Naive thymus-derived CD4-positive, alpha-beta T cell (primary cell): ENCODE measurements around the gene DOCK10. TPM values are rescaled to one million over a fixed set of nuclear protein-coding genes. Genes with fewer than 3 reads are reported as not detected.
A peak's percentile ranks its signal among the peaks of the same experiment; 100 is the strongest.

ENCODE experiments used
- ATAC-seq: fragments of 150-1000 bp; cut with Tn5 transposase; 2 replicates; pipeline ENCODE4 v1.10.0; 2021; ENCODE audit warnings: mild to moderate bottlenecking, moderate library complexity
- CTCF ChIA-PET: fragments of 350-600 bp; sonication (Branson Sonifier 250); formaldehyde crosslinking; loops from one replicate; lab custom pipeline; 2021; ENCODE audit warnings: antibody characterized with exemption; lab: Charles Lee
- POLR2A ChIA-PET: fragments of 350-600 bp; sonication (Branson Sonifier 250); formaldehyde crosslinking; loops from one replicate; lab custom pipeline; 2021; ENCODE audit warnings: antibody characterized with exemption, inconsistent platforms; lab: Charles Lee
- DNase-seq, 9 donors: peaks; one replicate each; pipeline versions ENCODE4 v3.0.0 to v3.0.0-alpha.2; 2020 to 2022; ENCODE audit warnings: mixed read lengths in 1 of 9
- H3K27ac ChIP-seq: one replicate; pipeline ENCODE4 v1.7.0; 2013; ENCODE audit warnings: mild to moderate bottlenecking, low read depth, low read length, moderate library complexity
- H3K27me3 ChIP-seq, 2 donors: one replicate each; pipeline ENCODE4 v1.7.0; 2013; ENCODE audit warnings: low read length in 2 of 2, mild to moderate bottlenecking in 2 of 2, moderate library complexity in 2 of 2; ENCODE audit not compliant: control insufficient read depth in 2 of 2, insufficient read depth in 2 of 2
- H3K36me3 ChIP-seq, 3 experiments: 1 replicate in 2 of 3; 2 replicates in 1 of 3; pipeline ENCODE4 v1.7.0; 2013; ENCODE audit warnings: low read length in 3 of 3, mild to moderate bottlenecking in 3 of 3, moderate library complexity in 1 of 3; ENCODE audit not compliant: insufficient read depth in 3 of 3, control insufficient read depth in 2 of 3
- H3K4me1 ChIP-seq, 2 donors: one replicate each; pipeline ENCODE4 v1.7.0; 2013; ENCODE audit warnings: low read length in 2 of 2, mild to moderate bottlenecking in 2 of 2, moderate library complexity in 1 of 2; ENCODE audit not compliant: control insufficient read depth in 2 of 2, insufficient read depth in 2 of 2
- H3K4me3 ChIP-seq: 2 replicates; pipeline ENCODE4 v1.7.0; 2013; ENCODE audit warnings: mild to moderate bottlenecking, low read length
- H3K9me3 ChIP-seq, 3 experiments: 1 replicate in 2 of 3; 2 replicates in 1 of 3; pipeline ENCODE4 v1.7.0; 2013; ENCODE audit warnings: low read length in 3 of 3; ENCODE audit not compliant: control insufficient read depth in 2 of 3
- H3K27ac Mint-ChIP-seq, 9 donors: one replicate each; pipeline ENCODE4 v1.8.0; 2020 to 2022; ENCODE audit warnings: mixed read lengths in 9 of 9, mild to moderate bottlenecking in 8 of 9, moderate library complexity in 5 of 9, inconsistent platforms in 2 of 9
- H3K27me3 Mint-ChIP-seq, 5 donors: one replicate each; pipeline ENCODE4 v1.8.0; 2021 to 2022; ENCODE audit warnings: mixed read lengths in 5 of 5, mild to moderate bottlenecking in 1 of 5
- H3K36me3 Mint-ChIP-seq, 5 donors: one replicate each; pipeline ENCODE4 v1.8.0; 2020 to 2022; ENCODE audit warnings: mixed read lengths in 5 of 5, mild to moderate bottlenecking in 3 of 5, inconsistent platforms in 1 of 5
- H3K4me1 Mint-ChIP-seq, 7 donors: one replicate each; pipeline ENCODE4 v1.8.0; 2020 to 2022; ENCODE audit warnings: mixed read lengths in 7 of 7, mild to moderate bottlenecking in 3 of 7, inconsistent platforms in 1 of 7
- H3K4me3 Mint-ChIP-seq, 10 donors: one replicate each; pipeline ENCODE4 v1.8.0; 2020 to 2022; ENCODE audit warnings: mild to moderate bottlenecking in 10 of 10, mixed read lengths in 10 of 10, moderate library complexity in 6 of 10, inconsistent platforms in 2 of 10
- H3K9me3 Mint-ChIP-seq, 11 donors: one replicate each; pipeline ENCODE4 v1.8.0; 2020 to 2022; ENCODE audit warnings: mixed read lengths in 11 of 11, mild to moderate bottlenecking in 4 of 11, inconsistent platforms in 1 of 11, moderate library complexity in 1 of 11
- intact Hi-C, 2 donors: fragments of 100-400 bp; cut with micrococcal nuclease; formaldehyde crosslinking; loops; one replicate each; pipeline ENCODE4 v1.15.1; 2023
- polyA plus RNA-seq, 2 donors: library from polyadenylated mRNA; unstranded; fragments of 300-500 nt; fragmentation: Illumina TruSeq; gene quantifications; one replicate each; pipeline ENCODE4 v1.2.3, GENCODE V29; 2021
- total RNA-seq, 6 experiments: library from RNA in 5 of 6; stranded (reverse) in 5 of 6; gene quantifications; 1 replicate in 5 of 6; 2 replicates in 1 of 6; pipeline ENCODE4 v1.2.3 and lab custom pipeline; 2021 to 2026

DOCK10 gene
- total and polyA plus RNA-seq, 7 experiments from 2014 or later: 64.2 to 275 (median 211) TPM

- ChIA-PET POLR2A (interaction anchor here (0.6 to 0.8 kb wide), 2 partner anchors 12 to 92 kb away, joined by 3 to 4 read pairs; no protein-coding TSS in a partner anchor), CTCF (interaction anchor here (1.1 kb wide), 1 partner anchor 92 kb away, joined by 3 read pairs; no protein-coding TSS in a partner anchor)
- peak in 1 of 9 donors; percentile 27 for DNase-seq
- H3K27ac Mint-ChIP-seq: peak overlapping the region; percentile 48 to 85 (median 68)
- H3K36me3 ChIP-seq: peaks cover 0 to 14% (median 0%) of the 10 kb centered on the region in 3 experiments
- H3K27me3 Mint-ChIP-seq: no peaks in the 10 kb centered on the region
- peaks cover 9 to 48% (median 45%) of the 10 kb centered on the region in 5 donors for H3K36me3 Mint-ChIP-seq
- peak overlapping the region in 7 of 10 donors; percentile 2 to 51 (median 14) for H3K4me3 Mint-ChIP-seq
- no peaks in the 10 kb centered on the region for H3K27me3 ChIP-seq
- H3K4me3 ChIP-seq: no peak overlapping the region
- H3K4me1 Mint-ChIP-seq: peaks cover 41 to 77% (median 67%) of the 10 kb centered on the region in 7 donors
- no peak overlapping the region for H3K27ac ChIP-seq
- H3K9me3 ChIP-seq: no peaks in the 10 kb centered on the region
- H3K9me3 Mint-ChIP-seq: peaks cover 0 to 5% (median 0%) of the 10 kb centered on the region in 11 donors
- intact Hi-C loops: loop anchor here in 1 of 2 donors (2.0 kb wide), 2 partner anchors 15 kb away; no protein-coding TSS in a partner anchor
- H3K4me1 ChIP-seq: peaks cover 8% of the 10 kb centered on the region in 2 donors
- peak; percentile 91 for ATAC-seq
Measured at GRCh38 chr2:224909885-224910573, 132.2 kb downstream of the DOCK10 start.

- Mint-ChIP-seq H3K27ac (peak overlapping the region in 8 of 9 donors; percentile 7 to 85 (median 54)), H3K36me3 (peaks cover 9 to 51% (median 45%) of the 10 kb centered on the region in 5 donors)
Measured at GRCh38 chr2:224908818-224909217, 133.4 kb downstream of the DOCK10 start.

GRCh38 chr2:224904381-224904780 is 137.9 kb downstream of the DOCK10 start:
- H3K27ac Mint-ChIP-seq: no peak overlapping the region
- ChIA-PET CTCF (no interaction called here), POLR2A (no interaction called here)
- peaks cover 30 to 87% (median 62%) of the 10 kb centered on the region in 7 donors for H3K4me1 Mint-ChIP-seq
- peaks cover 0 to 5% (median 0%) of the 10 kb centered on the region in 11 donors for H3K9me3 Mint-ChIP-seq
- Histone ChIP-seq H3K4me1 (no peaks in the 10 kb centered on the region), H3K27ac (no peak overlapping the region), H3K4me3 (no peak overlapping the region), H3K27me3 (no peaks in the 10 kb centered on the region), H3K36me3 (peaks cover 0 to 7% (median 0%) of the 10 kb centered on the region in 3 experiments), H3K9me3 (no peaks in the 10 kb centered on the region)
- no peaks in the 10 kb centered on the region for H3K27me3 Mint-ChIP-seq
- no peak overlapping the region for H3K4me3 Mint-ChIP-seq
- H3K36me3 Mint-ChIP-seq: peaks cover 9 to 54% (median 39%) of the 10 kb centered on the region in 5 donors
- DNase-seq (no peak), ATAC-seq (no peak)
- intact Hi-C loops: no loop called here

More at GRCh38 chr2:224908818-224909217, 133.4 kb downstream of the DOCK10 start:
- intact Hi-C loops: loop anchor here in 1 of 2 donors (2.0 kb wide), 1 partner anchor 14 kb away; no protein-coding TSS in a partner anchor
- H3K9me3 Mint-ChIP-seq: peaks cover 0 to 5% (median 0%) of the 10 kb centered on the region in 11 donors
- POLR2A ChIA-PET: no interaction called here
- H3K9me3 ChIP-seq: no peaks in the 10 kb centered on the region
- no peaks in the 10 kb centered on the region for H3K27me3 Mint-ChIP-seq
- H3K4me1 ChIP-seq: peaks cover 8% of the 10 kb centered on the region in 2 donors
- H3K4me3 ChIP-seq: no peak overlapping the region
- no peak for ATAC-seq
- no peaks in the 10 kb centered on the region for H3K27me3 ChIP-seq
- H3K36me3 ChIP-seq: peaks cover 0 to 14% (median 0%) of the 10 kb centered on the region in 3 experiments
- H3K27ac ChIP-seq: no peak overlapping the region
- peaks cover 42 to 89% (median 73%) of the 10 kb centered on the region in 7 donors for H3K4me1 Mint-ChIP-seq
- no peak for DNase-seq
- H3K4me3 Mint-ChIP-seq: no peak overlapping the region
- CTCF ChIA-PET: interaction anchor here (1.1 kb wide), 1 partner anchor 93 kb away, joined by 3 read pairs; no protein-coding TSS in a partner anchor

DNA sequence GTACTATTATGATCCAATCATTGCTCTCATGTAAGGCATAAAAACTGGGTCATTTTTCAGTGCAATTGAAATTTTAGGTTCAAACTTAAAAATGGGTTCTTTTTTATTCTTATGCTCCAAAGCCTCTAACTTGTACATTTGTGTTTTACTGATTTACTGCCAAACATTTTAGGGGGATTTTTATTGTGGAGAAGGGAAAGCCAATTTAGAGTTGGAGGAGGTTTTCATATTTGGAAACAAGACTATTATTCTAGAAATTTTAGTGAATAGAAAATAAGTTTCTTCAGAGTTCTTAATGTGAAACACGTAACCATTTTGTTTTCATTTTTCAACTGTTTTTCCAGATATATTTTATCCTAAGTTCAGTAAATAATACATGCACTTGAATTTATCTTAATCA is 138.6 kb downstream of the DOCK10 start:
- no peak overlapping the region for H3K4me3 Mint-ChIP-seq
- H3K27ac Mint-ChIP-seq: peak overlapping the region in 4 of 9 donors; percentile 8 to 65 (median 40)
- H3K9me3 Mint-ChIP-seq: peaks cover 0 to 5% (median 0%) of the 10 kb centered on the region in 11 donors
- peaks cover 9 to 49% (median 35%) of the 10 kb centered on the region in 5 donors for H3K36me3 Mint-ChIP-seq
- no peaks in the 10 kb centered on the region for H3K4me1 ChIP-seq
- DNase-seq (no peak), ATAC-seq (no peak)
- H3K36me3 ChIP-seq: peaks cover 0 to 7% (median 0%) of the 10 kb centered on the region in 3 experiments
- H3K9me3 ChIP-seq: no peaks in the 10 kb centered on the region
- H3K4me3 ChIP-seq: no peak overlapping the region
- intact Hi-C loops: no loop called here
- no peaks in the 10 kb centered on the region for H3K27me3 Mint-ChIP-seq
- CTCF ChIA-PET: no interaction called here
- H3K27me3 ChIP-seq: no peaks in the 10 kb centered on the region
- POLR2A ChIA-PET: no interaction called here
- H3K27ac ChIP-seq: no peak overlapping the region
- peaks cover 27 to 86% (median 60%) of the 10 kb centered on the region in 7 donors for H3K4me1 Mint-ChIP-seq

DNA sequence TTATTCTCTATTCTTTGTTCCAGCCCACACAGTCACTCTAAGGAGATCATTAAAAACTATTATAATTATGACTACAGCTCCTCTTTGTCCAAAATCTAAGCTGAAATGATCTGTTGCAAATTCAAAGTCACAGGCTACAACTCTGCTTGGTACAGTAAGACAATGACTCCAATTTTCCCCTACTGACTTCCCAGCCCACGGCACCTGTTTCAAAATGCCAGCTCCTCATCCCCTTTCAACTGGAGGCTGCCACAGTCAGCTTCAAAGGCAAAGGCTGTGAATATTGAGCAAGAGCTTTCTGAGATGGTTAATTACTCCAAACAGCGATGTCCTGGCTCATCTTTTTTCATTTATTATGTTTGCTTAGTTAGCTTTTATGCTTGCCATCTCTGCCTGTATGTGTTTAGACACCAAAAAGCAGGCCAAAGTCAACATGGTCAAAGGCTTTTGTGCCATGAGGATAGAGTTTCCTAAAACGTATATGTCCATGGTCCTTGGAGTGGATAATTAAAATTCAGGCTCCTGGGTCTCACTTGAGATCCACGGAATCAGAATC is 141.1 kb downstream of the DOCK10 start:
- intact Hi-C loops: no loop called here
- no peaks in the 10 kb centered on the region for H3K4me1 ChIP-seq
- Mint-ChIP-seq H3K4me1 (peaks cover 13 to 84% (median 52%) of the 10 kb centered on the region in 7 donors), H3K4me3 (no peak overlapping the region), H3K27me3 (no peaks in the 10 kb centered on the region), H3K36me3 (peaks cover 6 to 40% (median 25%) of the 10 kb centered on the region in 5 donors), H3K9me3 (peaks cover 0 to 5% (median 0%) of the 10 kb centered on the region in 11 donors), H3K27ac (peak overlapping the region in 6 of 9 donors; percentile 21 to 87 (median 51))
- H3K36me3 ChIP-seq: peaks cover 0 to 7% (median 0%) of the 10 kb centered on the region in 3 experiments
- DNase-seq: no peak
- no peaks in the 10 kb centered on the region for H3K9me3 ChIP-seq
- POLR2A ChIA-PET: no interaction called here
- CTCF ChIA-PET: interaction anchor here (2.2 kb wide), 1 partner anchor 101 kb away, joined by 7 read pairs; no protein-coding TSS in a partner anchor
- no peaks in the 10 kb centered on the region for H3K27me3 ChIP-seq
- no peak overlapping the region for H3K4me3 ChIP-seq
- ATAC-seq: no peak
- no peak overlapping the region for H3K27ac ChIP-seq

GRCh38 chr2:224895377-224895776 is 146.9 kb downstream of the DOCK10 start:
- Histone ChIP-seq H3K36me3 (peaks cover 0 to 24% (median 5%) of the 10 kb centered on the region in 3 experiments), H3K27me3 (no peaks in the 10 kb centered on the region), H3K9me3 (no peaks in the 10 kb centered on the region), H3K27ac (no peak overlapping the region), H3K4me1 (peaks cover 12 to 16% of the 10 kb centered on the region in 2 donors), H3K4me3 (no peak overlapping the region)
- CTCF ChIA-PET: interaction anchor here (0.6 to 1.9 kb wide), 2 partner anchors 14 to 107 kb away, joined by 3 to 6 read pairs; no protein-coding TSS in a partner anchor
- ATAC-seq (no peak), DNase-seq (no peak)
- Mint-ChIP-seq H3K36me3 (peaks cover 6 to 61% (median 41%) of the 10 kb centered on the region in 5 donors), H3K27me3 (no peaks in the 10 kb centered on the region), H3K9me3 (no peaks in the 10 kb centered on the region), H3K4me3 (peak overlapping the region in 1 of 10 donors; percentile 55), H3K4me1 (peaks cover 28 to 74% (median 59%) of the 10 kb centered on the region in 7 donors), H3K27ac (peak overlapping the region in 6 of 9 donors; percentile 5 to 92 (median 72))
- intact Hi-C loops: loop anchor here (2.0 to 10.0 kb wide), 4 partner anchors 13 to 769 kb away; no protein-coding TSS in a partner anchor
- POLR2A ChIA-PET: interaction anchor here (0.6 to 1.1 kb wide), 2 partner anchors 11 to 669 kb away, joined by 3 read pairs; no protein-coding TSS in a partner anchor
